HCT116 (cell line): Measurements from ENCODE around the gene CCNB2. TPM values are rescaled to one million over a fixed set of nuclear protein-coding genes. Genes with fewer than 3 reads are reported as not detected.

ENCODE experiments used
- ATAC-seq: fragments of 200-7000 bp; cut with Tn5 transposase; 2 replicates; pipeline ENCODE4 v1.9.1; 2020; ENCODE audit warnings: mild to moderate bottlenecking, moderate library complexity
- BruUV-seq: library from RNA; stranded (reverse); fragments of 400-500 nt; replicated peaks from 2 replicates; lab custom pipeline; 2021; lab: Mats Ljungman, UMichigan
- CTCF ChIA-PET: fragments of 300-600 bp; sonication (Branson Sonifier 250); formaldehyde crosslinking; loops from one replicate; lab custom pipeline; 2021; ENCODE audit warnings: antibody characterized with exemption; lab: Charles Lee
- POLR2A ChIA-PET: fragments of 300-600, 350-600 bp; sonication (Branson Sonifier 250); formaldehyde crosslinking; loops from one replicate; lab custom pipeline; 2021; ENCODE audit warnings: antibody characterized with exemption; lab: Charles Lee
- RAD21 ChIA-PET, 2 experiments: fragments of 300-600 bp; sonication (Branson Sonifier 250); formaldehyde crosslinking; loops; one replicate each; lab custom pipeline; 2023; ENCODE audit warnings: low total read pairs in 2 of 2; ENCODE audit not compliant: uncharacterized antibody in 2 of 2, unreplicated experiment in 2 of 2, low non-redundant PET in 1 of 2; lab: Charles Lee
- DNase-seq: peaks from one replicate; pipeline ENCODE4 v3.0.0-alpha.2; 2010; ENCODE audit warnings: low read depth, low spot score
- H2AFZ ChIP-seq: fragments of 200-600 bp; shearing (Covaris generic), sonication (generic); 2 replicates; pipeline ENCODE4 v1.6.1; 2017; ENCODE audit warnings: low read depth, mixed run types, mixed read lengths, antibody characterized with exemption, low read length; ENCODE audit not compliant: poor library complexity, severe bottlenecking
- H3K27ac ChIP-seq: 2 replicates; pipeline ENCODE4 v1.5.1; 2012; ENCODE audit warnings: low read depth, low read length
- H3K27me3 ChIP-seq: fragments of 200-600 bp; sonication (generic); 2 replicates; pipeline ENCODE4 v1.6.1; 2016; ENCODE audit warnings: mixed run types, low read length, mixed read lengths; ENCODE audit not compliant: insufficient read depth
- H3K36me3 ChIP-seq, 2 experiments: fragments of 200-500 bp in 1 of 2; fragments of 200-600 bp in 1 of 2; sonication (Bioruptor generic) in 1 of 2; sonication (generic) in 1 of 2; 2 replicates each; pipeline versions ENCODE4 v1.5.1 to v1.6.1; 2014 to 2016; ENCODE audit warnings: low read length in 2 of 2, inconsistent platforms in 1 of 2, mixed read lengths in 1 of 2, mixed run types in 1 of 2; ENCODE audit not compliant: insufficient read depth in 2 of 2, control insufficient read depth in 1 of 2
- H3K4me1 ChIP-seq, 2 experiments: fragments of 200-600 bp in 1 of 2; sonication (generic) in 1 of 2; 2 replicates each; pipeline versions ENCODE4 v1.5.1 to v1.6.1; 2012 to 2017; ENCODE audit warnings: low read length in 2 of 2, inconsistent platforms in 1 of 2, mild to moderate bottlenecking in 1 of 2, mixed read lengths in 1 of 2, mixed run types in 1 of 2, moderate library complexity in 1 of 2; ENCODE audit not compliant: insufficient read depth in 2 of 2, control insufficient read depth in 1 of 2
- H3K4me2 ChIP-seq: fragments of 200-600 bp; sonication (generic); 2 replicates; pipeline ENCODE4 v1.6.1; 2017; ENCODE audit warnings: mixed run types, low read length, mixed read lengths
- H3K4me3 ChIP-seq, 2 experiments: fragments of 200-600 bp in 1 of 2; sonication (generic) in 1 of 2; replicated peaks in 1 of 2; 2 replicates each; pipeline ENCODE4 v1.5.1; 2011 to 2016; ENCODE audit warnings: low read length in 2 of 2, control low read depth in 1 of 2, low read depth in 1 of 2, mild to moderate bottlenecking in 1 of 2, mixed read lengths in 1 of 2, mixed run types in 1 of 2
- H3K79me2 ChIP-seq: fragments of 200-600 bp; sonication (generic); 2 replicates; pipeline ENCODE4 v1.6.1; 2017; ENCODE audit warnings: mild to moderate bottlenecking, mixed run types, low read length, moderate library complexity, mixed read lengths; ENCODE audit not compliant: insufficient read depth
- H3K9ac ChIP-seq: fragments of 200-600 bp; sonication (generic); 2 replicates; pipeline ENCODE4 v1.6.1; 2016; ENCODE audit warnings: low read length, mixed read lengths
- H3K9me2 ChIP-seq: fragments of 200-600 bp; sonication (generic), shearing (Covaris generic); 2 replicates; pipeline ENCODE4 v1.6.1; 2017; ENCODE audit warnings: mixed run types, mild to moderate bottlenecking, moderate library complexity; ENCODE audit not compliant: insufficient read depth
- H3K9me3 ChIP-seq, 2 experiments: fragments of 200-500 bp in 1 of 2; fragments of 200-600 bp in 1 of 2; sonication (Bioruptor generic) in 1 of 2; sonication (generic) in 1 of 2; 2 replicates each; pipeline ENCODE4 v1.6.1; 2014 to 2017; ENCODE audit warnings: low read length in 2 of 2, mixed read lengths in 2 of 2, inconsistent platforms in 1 of 2, low read depth in 1 of 2, mild to moderate bottlenecking in 1 of 2, mixed run types in 1 of 2, moderate library complexity in 1 of 2; ENCODE audit not compliant: control insufficient read depth in 1 of 2, insufficient read depth in 1 of 2
- H4K20me1 ChIP-seq: fragments of 200-600 bp; sonication (generic), shearing (Covaris generic); 2 replicates; pipeline ENCODE4 v1.6.1; 2017; ENCODE audit warnings: mixed run types, mild to moderate bottlenecking, moderate library complexity; ENCODE audit not compliant: insufficient read depth
- CEBPB ChIP-seq: IDR thresholded peaks from 2 replicates; pipeline ENCODE4 v1.6.1; 2012; ENCODE audit warnings: low read depth
- EGR1 ChIP-seq: IDR thresholded peaks from 2 replicates; pipeline ENCODE4 v1.6.1; 2012; ENCODE audit warnings: low read depth
- ELF1 ChIP-seq: IDR thresholded peaks from 2 replicates; pipeline ENCODE4 v1.6.1; 2012; ENCODE audit warnings: low read depth, borderline replicate concordance
- EZH2 ChIP-seq: fragments of 200-600 bp; sonication (generic); IDR thresholded peaks from 2 replicates; pipeline ENCODE4 v1.6.1; 2017; ENCODE audit warnings: antibody characterized with exemption, mixed run types
- EZH2phosphoT487 ChIP-seq: fragments of 200-600 bp; IDR thresholded peaks from 2 replicates; pipeline ENCODE4 v1.6.1; 2018; ENCODE audit warnings: antibody characterized with exemption, borderline replicate concordance
- JUND ChIP-seq: IDR thresholded peaks from 2 replicates; pipeline ENCODE4 v1.6.1; 2012
- POLR2A ChIP-seq: IDR thresholded peaks from 2 replicates; pipeline ENCODE4 v1.7.0; 2011; ENCODE audit warnings: borderline replicate concordance; ENCODE audit not compliant: insufficient read depth, insufficient read length; ENCODE audit errors: extremely low read depth
- POLR2AphosphoS5 ChIP-seq: IDR thresholded peaks from 2 replicates; pipeline ENCODE4 v1.6.1; 2011; ENCODE audit warnings: mild to moderate bottlenecking, low read depth, low read length, moderate library complexity
- RAD21 ChIP-seq: IDR thresholded peaks from 2 replicates; pipeline ENCODE4 v1.6.1; 2012; ENCODE audit warnings: low read depth, mild to moderate bottlenecking
- SIN3A ChIP-seq: IDR thresholded peaks from 2 replicates; pipeline ENCODE4 v1.6.1; 2012; ENCODE audit warnings: low read depth
- SP1 ChIP-seq: IDR thresholded peaks from 2 replicates; pipeline ENCODE4 v1.6.1; 2012; ENCODE audit warnings: low read depth
- SRF ChIP-seq: IDR thresholded peaks from 2 replicates; pipeline ENCODE4 v1.6.1; 2012; ENCODE audit warnings: low read depth
- TCF7L2 ChIP-seq: IDR thresholded peaks from 2 replicates; pipeline ENCODE4 v1.7.0; 2011; ENCODE audit warnings: borderline replicate concordance, inconsistent platforms; ENCODE audit not compliant: insufficient read depth, insufficient read length; ENCODE audit errors: extremely low read depth
- YY1 ChIP-seq: IDR thresholded peaks from 2 replicates; pipeline ENCODE4 v1.6.1; 2011; ENCODE audit warnings: low read length, low read depth, moderate library complexity, mild to moderate bottlenecking; ENCODE audit not compliant: insufficient replicate concordance; ENCODE audit errors: extremely low read depth
- ZNF274 ChIP-seq: fragments of 200-500 bp; sonication (Bioruptor generic); IDR thresholded peaks from 2 replicates; pipeline ENCODE4 v1.6.1; 2014; ENCODE audit warnings: mild to moderate bottlenecking, low read depth, low read length, inconsistent platforms
- intact Hi-C: fragments of 100-400 bp; cut with micrococcal nuclease; formaldehyde crosslinking; loops from 2 replicates; pipeline ENCODE4 v1.10.0; 2022
- total RNA-seq: library from RNA; stranded (reverse); gene quantifications from one replicate; pipeline ENCODE4 v1.2.1, GENCODE V29; 2021; ENCODE audit not compliant: unreplicated experiment
- TF ChIP-seq, protein P1 (sequence below): IDR thresholded peaks from 2 replicates; pipeline ENCODE4 v1.6.1; 2012; ENCODE audit warnings: low read depth
- TF ChIP-seq, protein P2 (sequence below), 3 experiments: fragments of 200-600 bp in 1 of 3; sonication (generic) in 1 of 3; IDR thresholded peaks in 2 of 3; conservative IDR thresholded peaks in 1 of 3; 2 replicates each; pipeline ENCODE4 v1.5.1; 2012 to 2017; ENCODE audit warnings: low read depth in 2 of 3, low read length in 2 of 3, antibody characterized with exemption in 1 of 3, borderline replicate concordance in 1 of 3, control low read depth in 1 of 3, mild to moderate bottlenecking in 1 of 3, mixed read lengths in 1 of 3, mixed run types in 1 of 3, moderate library complexity in 1 of 3; ENCODE audit not compliant: insufficient read depth in 1 of 3
- TF ChIP-seq, protein P3 (sequence below): IDR thresholded peaks from 2 replicates; pipeline ENCODE4 v1.6.1; 2012

CCNB2 gene
- total RNA-seq, 1 experiment from 2014 or later = 88.7 TPM

DNA sequence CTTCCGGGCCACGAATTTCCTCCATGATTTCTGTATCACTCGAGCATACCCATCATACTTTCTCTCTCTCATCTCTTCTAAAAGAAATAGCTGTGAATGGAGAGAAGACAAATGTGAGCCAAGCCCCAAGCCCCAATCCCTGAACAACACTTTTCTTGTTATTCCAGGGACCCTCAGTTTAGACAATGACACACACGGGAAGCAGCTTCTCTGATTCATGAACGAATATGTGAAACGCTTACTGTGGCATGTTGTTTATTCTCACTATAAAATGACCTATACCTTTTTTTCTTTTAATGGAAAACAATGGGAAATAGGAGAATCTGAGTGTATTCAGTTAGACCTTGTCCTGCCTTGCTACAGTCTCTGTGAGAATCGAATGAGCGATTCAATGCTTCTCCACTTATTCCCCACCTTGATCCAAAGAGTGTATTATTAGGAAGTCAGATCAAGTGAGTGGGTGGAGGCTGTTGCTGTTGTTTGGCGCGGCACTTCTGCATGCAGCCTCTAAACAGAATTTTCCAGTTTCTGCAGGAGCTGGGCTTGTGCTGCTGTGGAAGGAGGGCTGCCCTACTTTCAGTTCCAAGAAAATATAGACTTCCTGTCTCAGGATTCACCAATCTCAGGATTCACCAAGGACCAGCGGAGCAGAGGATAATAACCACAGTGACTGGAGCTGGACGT lies 69.3 kb downstream of the CCNB2 start:
- no peak overlapping the region for H2AFZ ChIP-seq
- intact Hi-C loops = loop anchor here (2.0 to 10.0 kb wide), 2 partner anchors 201 to 319 kb away; partner anchors contain the start of gene MYO1E
- H4K20me1 ChIP-seq = no peaks in the 10 kb centered on the region
- H3K4me3 ChIP-seq = no peak overlapping the region
- H3K9me3 ChIP-seq = no peaks in the 10 kb centered on the region
- no peak for DNase-seq
- peaks cover 12 to 23% of the 10 kb centered on the region in 2 experiments; a peak in 2 of 4 replicates for H3K36me3 ChIP-seq
- no peak for ATAC-seq
- peak overlapping the region; percentile 42; the same call in 1 of the 2 replicates for H3K4me2 ChIP-seq
- ChIA-PET CTCF (interaction anchor here (1.0 to 2.0 kb wide), 8 partner anchors 10 to 355 kb away, joined by 3 to 14 read pairs (median 5); partner anchors contain the start of gene MYO1E), POLR2A (no interaction called here), RAD21 (interaction anchor here (0.9 to 1.4 kb wide), 3 partner anchors 319 to 325 kb away, joined by 3 to 6 read pairs (median 3); no protein-coding TSS in a partner anchor)
- peaks cover 15 to 28% of the 10 kb centered on the region in 2 experiments for H3K4me1 ChIP-seq
- no peaks in the 10 kb centered on the region for H3K27me3 ChIP-seq
- no peaks in the 10 kb centered on the region for H3K9me2 ChIP-seq
- no peaks in the 10 kb centered on the region for H3K79me2 ChIP-seq
- H3K9ac ChIP-seq = no peak overlapping the region
- H3K27ac ChIP-seq = no peak overlapping the region
- no TSS peak for BruUV-seq
- TF ChIP-seq POLR2A (no peak), RAD21 (no peak), EZH2 (no peak), YY1 (no peak), ELF1 (no peak), ZNF274 (no peak), EZH2phosphoT487 (no peak), SRF (no peak), TCF7L2 (no peak), CEBPB (no peak), JUND (no peak), POLR2AphosphoS5 (no peak), SIN3A (no peak), SP1 (no peak), EGR1 (no peak)
- TF ChIP-seq, protein P1, sequence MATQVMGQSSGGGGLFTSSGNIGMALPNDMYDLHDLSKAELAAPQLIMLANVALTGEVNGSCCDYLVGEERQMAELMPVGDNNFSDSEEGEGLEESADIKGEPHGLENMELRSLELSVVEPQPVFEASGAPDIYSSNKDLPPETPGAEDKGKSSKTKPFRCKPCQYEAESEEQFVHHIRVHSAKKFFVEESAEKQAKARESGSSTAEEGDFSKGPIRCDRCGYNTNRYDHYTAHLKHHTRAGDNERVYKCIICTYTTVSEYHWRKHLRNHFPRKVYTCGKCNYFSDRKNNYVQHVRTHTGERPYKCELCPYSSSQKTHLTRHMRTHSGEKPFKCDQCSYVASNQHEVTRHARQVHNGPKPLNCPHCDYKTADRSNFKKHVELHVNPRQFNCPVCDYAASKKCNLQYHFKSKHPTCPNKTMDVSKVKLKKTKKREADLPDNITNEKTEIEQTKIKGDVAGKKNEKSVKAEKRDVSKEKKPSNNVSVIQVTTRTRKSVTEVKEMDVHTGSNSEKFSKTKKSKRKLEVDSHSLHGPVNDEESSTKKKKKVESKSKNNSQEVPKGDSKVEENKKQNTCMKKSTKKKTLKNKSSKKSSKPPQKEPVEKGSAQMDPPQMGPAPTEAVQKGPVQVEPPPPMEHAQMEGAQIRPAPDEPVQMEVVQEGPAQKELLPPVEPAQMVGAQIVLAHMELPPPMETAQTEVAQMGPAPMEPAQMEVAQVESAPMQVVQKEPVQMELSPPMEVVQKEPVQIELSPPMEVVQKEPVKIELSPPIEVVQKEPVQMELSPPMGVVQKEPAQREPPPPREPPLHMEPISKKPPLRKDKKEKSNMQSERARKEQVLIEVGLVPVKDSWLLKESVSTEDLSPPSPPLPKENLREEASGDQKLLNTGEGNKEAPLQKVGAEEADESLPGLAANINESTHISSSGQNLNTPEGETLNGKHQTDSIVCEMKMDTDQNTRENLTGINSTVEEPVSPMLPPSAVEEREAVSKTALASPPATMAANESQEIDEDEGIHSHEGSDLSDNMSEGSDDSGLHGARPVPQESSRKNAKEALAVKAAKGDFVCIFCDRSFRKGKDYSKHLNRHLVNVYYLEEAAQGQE = no peak
- TF ChIP-seq, protein P2, sequence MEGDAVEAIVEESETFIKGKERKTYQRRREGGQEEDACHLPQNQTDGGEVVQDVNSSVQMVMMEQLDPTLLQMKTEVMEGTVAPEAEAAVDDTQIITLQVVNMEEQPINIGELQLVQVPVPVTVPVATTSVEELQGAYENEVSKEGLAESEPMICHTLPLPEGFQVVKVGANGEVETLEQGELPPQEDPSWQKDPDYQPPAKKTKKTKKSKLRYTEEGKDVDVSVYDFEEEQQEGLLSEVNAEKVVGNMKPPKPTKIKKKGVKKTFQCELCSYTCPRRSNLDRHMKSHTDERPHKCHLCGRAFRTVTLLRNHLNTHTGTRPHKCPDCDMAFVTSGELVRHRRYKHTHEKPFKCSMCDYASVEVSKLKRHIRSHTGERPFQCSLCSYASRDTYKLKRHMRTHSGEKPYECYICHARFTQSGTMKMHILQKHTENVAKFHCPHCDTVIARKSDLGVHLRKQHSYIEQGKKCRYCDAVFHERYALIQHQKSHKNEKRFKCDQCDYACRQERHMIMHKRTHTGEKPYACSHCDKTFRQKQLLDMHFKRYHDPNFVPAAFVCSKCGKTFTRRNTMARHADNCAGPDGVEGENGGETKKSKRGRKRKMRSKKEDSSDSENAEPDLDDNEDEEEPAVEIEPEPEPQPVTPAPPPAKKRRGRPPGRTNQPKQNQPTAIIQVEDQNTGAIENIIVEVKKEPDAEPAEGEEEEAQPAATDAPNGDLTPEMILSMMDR (IDR thresholded peaks at IDR 0.05 in 2 of 3, conservative IDR thresholded peaks at IDR 0.05 in 1 of 3; ENCODE audit: borderline replicate concordance in 1 of 3, insufficient read depth in 1 of 3, low read depth in 2 of 3, low read length in 2 of 3) = no peak
- TF ChIP-seq, protein P3, sequence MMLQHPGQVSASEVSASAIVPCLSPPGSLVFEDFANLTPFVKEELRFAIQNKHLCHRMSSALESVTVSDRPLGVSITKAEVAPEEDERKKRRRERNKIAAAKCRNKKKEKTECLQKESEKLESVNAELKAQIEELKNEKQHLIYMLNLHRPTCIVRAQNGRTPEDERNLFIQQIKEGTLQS = no peak
